B cell (primary cell): ENCODE results near the gene BTN2A1. TPM values are rescaled to one million over a fixed set of nuclear protein-coding genes. Genes with fewer than 3 reads are reported as not detected.

Experiments
- ATAC-seq: fragments of 200-7000 bp; cut with Tn5 transposase; one replicate; pipeline ENCODE4 v1.10.0; 2021; ENCODE audit warnings: low read depth, mild to moderate bottlenecking, moderate number of reproducible peaks, moderate library complexity
- CTCF ChIA-PET: fragments of 350-600 bp; sonication (Branson Sonifier 250); formaldehyde crosslinking; loops from one replicate; lab custom pipeline; 2021; ENCODE audit warnings: antibody characterized with exemption, inconsistent platforms; lab: Charles Lee
- POLR2A ChIA-PET: fragments of 350-600 bp; sonication (Branson Sonifier 250); formaldehyde crosslinking; loops from one replicate; lab custom pipeline; 2021; ENCODE audit warnings: antibody characterized with exemption; lab: Charles Lee
- DNase-seq: peaks from one replicate; pipeline ENCODE4 v3.0.0; 2013
- H2AFZ ChIP-seq: 2 replicates; pipeline ENCODE4 v1.6.1; 2012; ENCODE audit warnings: mild to moderate bottlenecking, low read depth, low read length; ENCODE audit not compliant: insufficient read depth, poor library complexity, severe bottlenecking
- H3K27ac ChIP-seq, 2 donors: 1 replicate in 1 of 2; 2 replicates in 1 of 2; pipeline ENCODE4 v1.5.1; 2012 to 2013; ENCODE audit warnings: low read length in 2 of 2, mild to moderate bottlenecking in 2 of 2, moderate library complexity in 1 of 2
- H3K27me3 ChIP-seq, 4 experiments: fragments of 200-600 bp in 1 of 4; sonication (generic) in 1 of 4; replicated peaks in 1 of 4; 1 replicate in 2 of 4; 2 replicates in 2 of 4; pipeline versions ENCODE4 v1.6.1 to v1.7.0; 2013 to 2016; ENCODE audit warnings: low read length in 3 of 4, mild to moderate bottlenecking in 2 of 4, mixed read lengths in 1 of 4, moderate library complexity in 1 of 4; ENCODE audit not compliant: insufficient read depth in 4 of 4, control insufficient read depth in 3 of 4; ENCODE audit errors: control extremely low read depth in 1 of 4
- H3K36me3 ChIP-seq, 2 experiments: replicated peaks in 1 of 2; 1 replicate in 1 of 2; 2 replicates in 1 of 2; pipeline versions ENCODE4 v1.6.1 to v1.7.1; 2013; ENCODE audit warnings: low read length in 1 of 2; ENCODE audit not compliant: insufficient read depth in 2 of 2, control insufficient read depth in 1 of 2; ENCODE audit errors: control extremely low read depth in 1 of 2, extremely low read depth in 1 of 2
- H3K4me1 ChIP-seq, 2 donors: fragments of 200-600 bp in 1 of 2; sonication (generic) in 1 of 2; 1 replicate in 1 of 2; 2 replicates in 1 of 2; pipeline versions ENCODE4 v1.5.1 to v1.6.1; 2013 to 2017; ENCODE audit warnings: low read length in 2 of 2; ENCODE audit not compliant: control insufficient read depth in 2 of 2, insufficient read depth in 2 of 2
- H3K4me2 ChIP-seq: replicated peaks from 2 replicates; pipeline ENCODE3; 2012; ENCODE audit warnings: mild to moderate bottlenecking, low read depth, low read length; ENCODE audit not compliant: poor library complexity, severe bottlenecking
- H3K4me3 ChIP-seq, 5 experiments: fragments of 200-600 bp in 1 of 5; sonication (generic) in 1 of 5; 1 replicate in 3 of 5; 2 replicates in 2 of 5; pipeline versions ENCODE4 v1.5.1 to v1.7.0; 2011 to 2016; ENCODE audit warnings: low read length in 4 of 5, mild to moderate bottlenecking in 4 of 5, low read depth in 2 of 5, control low read depth in 1 of 5, moderate library complexity in 1 of 5; ENCODE audit not compliant: insufficient read depth in 1 of 5; ENCODE audit errors: control extremely low read depth in 1 of 5, extremely low read depth in 1 of 5
- H3K79me2 ChIP-seq: fragments of 200-600 bp; sonication (generic); one replicate; pipeline ENCODE4 v1.6.0; 2016; ENCODE audit warnings: low read length; ENCODE audit not compliant: control insufficient read depth, insufficient read depth
- H3K9ac ChIP-seq: fragments of 200-600 bp; sonication (generic); 2 replicates; pipeline ENCODE4 v1.6.1; 2017; ENCODE audit warnings: mild to moderate bottlenecking, low read length, moderate library complexity
- H3K9me3 ChIP-seq, 3 donors: one replicate each; pipeline versions ENCODE4 v1.6.1 to v1.7.1; 2013; ENCODE audit warnings: low read length in 2 of 3; ENCODE audit not compliant: control insufficient read depth in 2 of 3, insufficient read depth in 1 of 3; ENCODE audit errors: control extremely low read depth in 1 of 3
- H4K20me1 ChIP-seq: 2 replicates; pipeline ENCODE4 v1.6.0; 2012; ENCODE audit warnings: mild to moderate bottlenecking, low read length; ENCODE audit not compliant: insufficient read depth, control insufficient read depth, poor library complexity, severe bottlenecking
- H3K27ac Mint-ChIP-seq: one replicate; pipeline ENCODE4 v1.8.0; 2021; ENCODE audit warnings: mixed read lengths
- H3K27me3 Mint-ChIP-seq: one replicate; pipeline ENCODE4 v1.8.0; 2021; ENCODE audit warnings: mixed read lengths
- H3K4me1 Mint-ChIP-seq: one replicate; pipeline ENCODE4 v1.8.0; 2021; ENCODE audit warnings: mixed read lengths
- H3K4me3 Mint-ChIP-seq: one replicate; pipeline ENCODE4 v1.8.0; 2021; ENCODE audit warnings: mixed read lengths
- H3K9me3 Mint-ChIP-seq: one replicate; pipeline ENCODE4 v1.8.0; 2022; ENCODE audit warnings: mixed read lengths; ENCODE audit not compliant: insufficient read depth
- EZH2 ChIP-seq: IDR thresholded peaks from 2 replicates; pipeline ENCODE4 v1.6.1; 2012; ENCODE audit warnings: borderline replicate concordance, low read depth, mild to moderate bottlenecking, moderate library complexity, low read length; ENCODE audit not compliant: insufficient read depth, poor library complexity, severe bottlenecking
- WGBS: methylation state at CpG from one replicate; pipeline ENCODE4 v1.1.5; 2013; ENCODE audit warnings: missing lambda C conversion rate; ENCODE audit not compliant: insufficient coverage; 5-methylcytosine and 5-hydroxymethylcytosine counted together
- intact Hi-C: fragments of 100-400 bp; cut with micrococcal nuclease; formaldehyde crosslinking; loops from one replicate; pipeline ENCODE4 v1.10.0; 2022
- polyA plus RNA-seq: library from polyadenylated mRNA; depleted of rRNA; stranded (reverse); fragments of >200 nt; gene quantifications from 2 replicates; pipeline ENCODE4 v1.2.3, GENCODE V29; 2012
- total RNA-seq, 2 donors: library from RNA; stranded (reverse); fragments of 120-200 nt in 1 of 2; gene quantifications; 1 replicate in 1 of 2; 2 replicates in 1 of 2; pipeline versions ENCODE4 v1.2.3 to v1.2.4, GENCODE V29; 2013 to 2022
- TF ChIP-seq, protein P1 (sequence below): fragments of 200-600 bp; IDR thresholded peaks from one replicate; pipeline ENCODE4 v1.8.0; 2022; ENCODE audit warnings: antibody characterized with exemption, mild to moderate bottlenecking

The BTN2A1 gene
- total and polyA plus RNA-seq, 2 donors (not counting 1 experiment from before 2014, with no cell fraction given): 55.1 to 69.6 TPM

DNA sequence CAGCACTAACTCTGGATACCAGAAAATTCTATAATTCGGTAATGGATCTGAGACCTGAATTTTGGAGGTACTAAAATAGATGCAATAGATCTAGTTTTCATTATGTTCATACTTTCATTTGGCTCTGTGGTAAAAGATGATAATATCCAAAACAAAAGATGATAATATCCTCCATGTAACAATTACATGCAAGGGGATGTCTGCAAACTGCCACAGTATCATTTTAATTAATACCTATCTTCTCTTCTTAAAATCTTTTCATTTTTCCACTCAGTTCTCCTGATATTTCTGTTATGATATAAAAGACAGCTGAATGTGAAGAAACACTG lies 15.6 kb downstream of the BTN2A1 start:
- Histone ChIP-seq H3K79me2 (peaks cover 12% of the 10 kb centered on the region), H3K27me3 (no peaks in the 10 kb centered on the region), H3K27ac (peak overlapping the region; percentile 92 to 94), H3K9me3 (peaks cover 3 to 13% (median 9%) of the 10 kb centered on the region in 3 donors), H3K9ac (peak overlapping the region; percentile 76), H3K36me3 (peaks cover 0 to 8% of the 10 kb centered on the region in 2 experiments), H3K4me3 (peak overlapping the region; percentile 55 to 88 (median 67)), H4K20me1 (no peaks in the 10 kb centered on the region), H3K4me2 (peak overlapping the region; percentile 72), H3K4me1 (peaks cover 58 to 61% of the 10 kb centered on the region in 2 donors), H2AFZ (peak overlapping the region; percentile 59)
- ChIA-PET POLR2A (interaction anchor here (0.6 to 3.1 kb wide), 7 partner anchors 33 to 317 kb away, joined by 3 to 34 read pairs (median 5); partner anchors contain the start of genes BTN3A3 and HMGN4), CTCF (interaction anchor here (0.7 to 1.3 kb wide), 4 partner anchors 9 to 121 kb away, joined by 3 to 6 read pairs (median 3); partner anchors contain the start of gene HMGN4)
- ATAC-seq (no peak), DNase-seq (no peak)
- no peaks in the 10 kb centered on the region for H3K9me3 Mint-ChIP-seq
- peak overlapping the region; percentile 92 for H3K4me3 Mint-ChIP-seq
- WGBS: no CpG with 5 or more reads among the region's 1 CpG
- H3K27ac Mint-ChIP-seq: peak overlapping the region; percentile 98
- H3K4me1 Mint-ChIP-seq: peaks cover 64% of the 10 kb centered on the region
- H3K27me3 Mint-ChIP-seq: no peaks in the 10 kb centered on the region
- intact Hi-C loops: loop anchor here (2.0 to 5.0 kb wide), 3 partner anchors 91 to 124 kb away; partner anchors contain the start of genes ABT1, BTN2A2 and BTN3A2
- TF ChIP-seq, protein P1, sequence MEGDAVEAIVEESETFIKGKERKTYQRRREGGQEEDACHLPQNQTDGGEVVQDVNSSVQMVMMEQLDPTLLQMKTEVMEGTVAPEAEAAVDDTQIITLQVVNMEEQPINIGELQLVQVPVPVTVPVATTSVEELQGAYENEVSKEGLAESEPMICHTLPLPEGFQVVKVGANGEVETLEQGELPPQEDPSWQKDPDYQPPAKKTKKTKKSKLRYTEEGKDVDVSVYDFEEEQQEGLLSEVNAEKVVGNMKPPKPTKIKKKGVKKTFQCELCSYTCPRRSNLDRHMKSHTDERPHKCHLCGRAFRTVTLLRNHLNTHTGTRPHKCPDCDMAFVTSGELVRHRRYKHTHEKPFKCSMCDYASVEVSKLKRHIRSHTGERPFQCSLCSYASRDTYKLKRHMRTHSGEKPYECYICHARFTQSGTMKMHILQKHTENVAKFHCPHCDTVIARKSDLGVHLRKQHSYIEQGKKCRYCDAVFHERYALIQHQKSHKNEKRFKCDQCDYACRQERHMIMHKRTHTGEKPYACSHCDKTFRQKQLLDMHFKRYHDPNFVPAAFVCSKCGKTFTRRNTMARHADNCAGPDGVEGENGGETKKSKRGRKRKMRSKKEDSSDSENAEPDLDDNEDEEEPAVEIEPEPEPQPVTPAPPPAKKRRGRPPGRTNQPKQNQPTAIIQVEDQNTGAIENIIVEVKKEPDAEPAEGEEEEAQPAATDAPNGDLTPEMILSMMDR: no peak
- no peak for TF ChIP-seq EZH2
